Measurements from ENCODE around the gene FOXS1. TPM values are rescaled to one million over a fixed set of nuclear protein-coding genes. Genes with fewer than 3 reads are reported as not detected.

Gene FOXS1
- total RNA-seq, 4 donors from 2014 or later, result 0.55 TPM; not detected in 3

GRCh38 chr20:31861135-31861384 is 15.7 kb upstream of the FOXS1 start:
- in situ Hi-C loops (cut with MboI; ENCODE audit: low pct_ligation_motif_present in 1 of 4, low pct_unique_long_range_greater_than_20kb in 1 of 4, low sequenced_read_pairs in 3 of 4), result no loop called here
- Histone ChIP-seq H3K36me3 (no peaks in the 10 kb centered on the region), H3K27ac (no peak overlapping the region), H3K4me1 (peaks cover 10 to 19% (median 14%) of the 10 kb centered on the region in 4 donors), H3K27me3 (peaks cover 35% of the 10 kb centered on the region), H3K4me3 (peak overlapping the region; percentile 34 to 62 (median 48)), H3K9me3 (no peaks in the 10 kb centered on the region)
- TF ChIP-seq POLR2AphosphoS5 (IDR thresholded peaks at IDR 0.05) (no peak), EP300 (IDR thresholded peaks at IDR 0.05; ENCODE audit: low read depth) (no peak)
- TF ChIP-seq, protein P1, sequence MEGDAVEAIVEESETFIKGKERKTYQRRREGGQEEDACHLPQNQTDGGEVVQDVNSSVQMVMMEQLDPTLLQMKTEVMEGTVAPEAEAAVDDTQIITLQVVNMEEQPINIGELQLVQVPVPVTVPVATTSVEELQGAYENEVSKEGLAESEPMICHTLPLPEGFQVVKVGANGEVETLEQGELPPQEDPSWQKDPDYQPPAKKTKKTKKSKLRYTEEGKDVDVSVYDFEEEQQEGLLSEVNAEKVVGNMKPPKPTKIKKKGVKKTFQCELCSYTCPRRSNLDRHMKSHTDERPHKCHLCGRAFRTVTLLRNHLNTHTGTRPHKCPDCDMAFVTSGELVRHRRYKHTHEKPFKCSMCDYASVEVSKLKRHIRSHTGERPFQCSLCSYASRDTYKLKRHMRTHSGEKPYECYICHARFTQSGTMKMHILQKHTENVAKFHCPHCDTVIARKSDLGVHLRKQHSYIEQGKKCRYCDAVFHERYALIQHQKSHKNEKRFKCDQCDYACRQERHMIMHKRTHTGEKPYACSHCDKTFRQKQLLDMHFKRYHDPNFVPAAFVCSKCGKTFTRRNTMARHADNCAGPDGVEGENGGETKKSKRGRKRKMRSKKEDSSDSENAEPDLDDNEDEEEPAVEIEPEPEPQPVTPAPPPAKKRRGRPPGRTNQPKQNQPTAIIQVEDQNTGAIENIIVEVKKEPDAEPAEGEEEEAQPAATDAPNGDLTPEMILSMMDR (IDR thresholded peaks at IDR 0.05), result no peak
- DNase-seq, result no peak
- intact Hi-C loops (cut with DNase I; ENCODE audit: low total_unique reads), result no loop called here
- WGBS, 2 donors (ENCODE audit: low coverage in 1 of 2), result 0% methylated on average over 8 of the region's 20 CpGs; no CpG with 5 or more reads in 1 of the 2 donors

GRCh38 chr20:31860390-31861134 is 15.2 kb upstream of the FOXS1 start:
- H3K4me1 ChIP-seq, result peaks cover 10 to 19% (median 14%) of the 10 kb centered on the region in 4 donors
- in situ Hi-C loops (cut with MboI; ENCODE audit: low pct_ligation_motif_present in 1 of 4, low pct_unique_long_range_greater_than_20kb in 1 of 4, low sequenced_read_pairs in 3 of 4) (no loop called here), intact Hi-C loops (cut with DNase I; ENCODE audit: low total_unique reads) (no loop called here)
- TF ChIP-seq EP300 (IDR thresholded peaks at IDR 0.05; ENCODE audit: low read depth) (no peak), POLR2AphosphoS5 (IDR thresholded peaks at IDR 0.05) (no peak), POLR2A (IDR thresholded peaks at IDR 0.05) (no peak)
- TF ChIP-seq, protein P1 (IDR thresholded peaks at IDR 0.05), result no peak
- no peaks in the 10 kb centered on the region for H3K9me3 ChIP-seq
- no peak overlapping the region for H3K27ac ChIP-seq
- H3K27me3 ChIP-seq, result peaks cover 36% of the 10 kb centered on the region
- peak; percentile 20 for DNase-seq
- 14 to 15% methylated on average over 6 to 15 of the region's 15 CpGs for WGBS, 2 donors (ENCODE audit: low coverage in 1 of 2)
- H3K36me3 ChIP-seq, result no peaks in the 10 kb centered on the region
- peak overlapping the region; percentile 34 to 62 (median 48) for H3K4me3 ChIP-seq

- H3K4me1 ChIP-seq, result peaks cover 10 to 19% (median 14%) of the 10 kb centered on the region in 4 donors
- intact Hi-C loops (cut with DNase I; ENCODE audit: low total_unique reads) (loop anchor here (2.0 kb wide), 1 partner anchor 93 kb away; the partner anchor contains the start of gene PDRG1), in situ Hi-C loops (cut with MboI; ENCODE audit: low pct_ligation_motif_present in 1 of 4, low pct_unique_long_range_greater_than_20kb in 1 of 4, low sequenced_read_pairs in 3 of 4) (loop anchor here in 1 of 4 donors (10.0 kb wide), 1 partner anchor 105 kb away; the partner anchor contains the start of gene XKR7)
- no peak for DNase-seq
- 40 to 41% methylated on average over 1 to 7 of the region's 7 CpGs for WGBS, 2 donors (ENCODE audit: low coverage in 1 of 2)
- H3K4me3 ChIP-seq, result no peak overlapping the region
- no peaks in the 10 kb centered on the region for H3K36me3 ChIP-seq
- peaks cover 41% of the 10 kb centered on the region for H3K27me3 ChIP-seq
- no peak overlapping the region for H3K27ac ChIP-seq
- TF ChIP-seq POLR2AphosphoS5 (IDR thresholded peaks at IDR 0.05) (no peak), POLR2A (IDR thresholded peaks at IDR 0.05) (no peak), EP300 (IDR thresholded peaks at IDR 0.05; ENCODE audit: low read depth) (no peak)
- TF ChIP-seq, protein P1 (IDR thresholded peaks at IDR 0.05), result no peak
- H3K9me3 ChIP-seq, result no peaks in the 10 kb centered on the region
Measured at GRCh38 chr20:31859998-31860380, 14.6 kb upstream of the FOXS1 start.

- no peaks in the 10 kb centered on the region for H3K9me3 ChIP-seq
- no peak overlapping the region for H3K27ac ChIP-seq
- H3K27me3 ChIP-seq, result peaks cover 41% of the 10 kb centered on the region
- in situ Hi-C loops (cut with MboI; ENCODE audit: low pct_ligation_motif_present in 1 of 4, low pct_unique_long_range_greater_than_20kb in 1 of 4, low sequenced_read_pairs in 3 of 4) (loop anchor here in 1 of 4 donors (10.0 kb wide), 1 partner anchor 105 kb away; the partner anchor contains the start of gene XKR7), intact Hi-C loops (cut with DNase I; ENCODE audit: low total_unique reads) (loop anchor here (2.0 kb wide), 1 partner anchor 93 kb away; the partner anchor contains the start of gene PDRG1)
- no peak for DNase-seq
- no peaks in the 10 kb centered on the region for H3K36me3 ChIP-seq
- TF ChIP-seq POLR2A (IDR thresholded peaks at IDR 0.05) (no peak), EP300 (IDR thresholded peaks at IDR 0.05; ENCODE audit: low read depth) (no peak), POLR2AphosphoS5 (IDR thresholded peaks at IDR 0.05) (no peak)
- TF ChIP-seq, protein P1 (IDR thresholded peaks at IDR 0.05), result no peak
- WGBS, 2 donors (ENCODE audit: low coverage in 1 of 2), result 91% methylated on average over 5 of the region's 5 CpGs; no CpG with 5 or more reads in 1 of the 2 donors
- H3K4me1 ChIP-seq, result peaks cover 10 to 19% (median 14%) of the 10 kb centered on the region in 4 donors
- H3K4me3 ChIP-seq, result no peak overlapping the region
Measured at GRCh38 chr20:31859266-31859997, 14.0 kb upstream of the FOXS1 start.
